OCI-LY1 (cell line): ENCODE measurements around the gene B2M.
"Not testable (repeated sequence)": the region's sequence is repeated elsewhere in the genome, so short reads cannot be mapped to it uniquely, and the experiment has no call there.

Experiments used
- H2AFZ ChIP-seq: fragments of 200-600 bp; sonication (generic), shearing (Covaris generic); 2 replicates; pipeline ENCODE4 v1.6.0; 2014; ENCODE audit warnings: antibody characterized with exemption, mild to moderate bottlenecking, low read length
- H3F3A ChIP-seq: fragments of 200-600 bp; sonication (generic), shearing (Covaris generic); 2 replicates; pipeline ENCODE4 v1.6.0; 2014; ENCODE audit warnings: mild to moderate bottlenecking, antibody characterized with exemption, low read length, moderate library complexity; ENCODE audit not compliant: insufficient read depth
- H3K27ac ChIP-seq: fragments of 200-600 bp; sonication (generic); 2 replicates; pipeline ENCODE4 v1.5.1; 2014; ENCODE audit warnings: low read length, mixed run types, mild to moderate bottlenecking, low read depth; ENCODE audit not compliant: poor library complexity, severe bottlenecking
- H3K27me3 ChIP-seq: fragments of 200-600 bp; sonication (generic); 2 replicates; pipeline ENCODE4 v1.6.0; 2014; ENCODE audit warnings: antibody characterized with exemption, mild to moderate bottlenecking, low read length, moderate library complexity; ENCODE audit not compliant: insufficient read depth
- H3K36me3 ChIP-seq: fragments of 200-600 bp; sonication (generic); 2 replicates; pipeline ENCODE4 v1.6.1; 2014; ENCODE audit warnings: mild to moderate bottlenecking, antibody characterized with exemption, low read length, moderate library complexity, mixed read lengths; ENCODE audit not compliant: insufficient read depth
- H3K4me1 ChIP-seq: fragments of 200-600 bp; sonication (generic); 2 replicates; pipeline ENCODE4 v1.5.1; 2014; ENCODE audit warnings: mild to moderate bottlenecking, low read length, moderate library complexity; ENCODE audit not compliant: insufficient read depth, severe bottlenecking
- H3K4me2 ChIP-seq: fragments of 200-600 bp; sonication (generic), shearing (Covaris generic); 2 replicates; pipeline ENCODE4 v1.6.1; 2014; ENCODE audit warnings: low read length
- H3K4me3 ChIP-seq: fragments of 200-600 bp; sonication (generic); 2 replicates; pipeline ENCODE4 v1.5.1; 2014; ENCODE audit warnings: low read length, low read depth, mild to moderate bottlenecking, mixed read lengths; ENCODE audit not compliant: poor library complexity, severe bottlenecking
- H3K79me2 ChIP-seq: fragments of 200-600 bp; shearing (Covaris generic); 2 replicates; pipeline ENCODE4 v1.6.1; 2016; ENCODE audit warnings: mixed run types, low read length, mixed read lengths; ENCODE audit not compliant: insufficient read depth
- H3K9ac ChIP-seq: fragments of 200-600 bp; sonication (generic), shearing (Covaris generic); 2 replicates; pipeline ENCODE4 v1.6.1; 2014; ENCODE audit warnings: mild to moderate bottlenecking, low read length, mixed read lengths
- H3K9me2 ChIP-seq: fragments of 200-600 bp; sonication (generic), shearing (Covaris generic); 2 replicates; pipeline ENCODE4 v1.6.1; 2014; ENCODE audit warnings: low read depth, mild to moderate bottlenecking, low read length, mixed read lengths
- H3K9me3 ChIP-seq: fragments of 200-600 bp; shearing (Covaris generic); 2 replicates; pipeline ENCODE4 v1.6.1; 2014; ENCODE audit warnings: low read length, mixed read lengths
- H4K20me1 ChIP-seq: fragments of 200-600 bp; sonication (generic), shearing (Covaris generic); 2 replicates; pipeline ENCODE4 v1.6.0; 2016; ENCODE audit warnings: mild to moderate bottlenecking, low read length; ENCODE audit not compliant: insufficient read depth
- CTCF ChIP-seq: fragments of 200-600 bp; sonication (generic), shearing (Covaris generic); IDR thresholded peaks from 2 replicates; pipeline ENCODE4 v1.5.1; 2017; ENCODE audit warnings: mild to moderate bottlenecking, antibody characterized with exemption, low read length, moderate library complexity, mixed read lengths
- EZH2 ChIP-seq: fragments of 200-600 bp; sonication (generic), shearing (Covaris generic); IDR thresholded peaks from 2 replicates; pipeline ENCODE4 v1.8.0; 2017; ENCODE audit warnings: borderline replicate concordance, mixed run types, mild to moderate bottlenecking, antibody characterized with exemption, low read length, moderate library complexity, mixed read lengths

B2M gene

DNA sequence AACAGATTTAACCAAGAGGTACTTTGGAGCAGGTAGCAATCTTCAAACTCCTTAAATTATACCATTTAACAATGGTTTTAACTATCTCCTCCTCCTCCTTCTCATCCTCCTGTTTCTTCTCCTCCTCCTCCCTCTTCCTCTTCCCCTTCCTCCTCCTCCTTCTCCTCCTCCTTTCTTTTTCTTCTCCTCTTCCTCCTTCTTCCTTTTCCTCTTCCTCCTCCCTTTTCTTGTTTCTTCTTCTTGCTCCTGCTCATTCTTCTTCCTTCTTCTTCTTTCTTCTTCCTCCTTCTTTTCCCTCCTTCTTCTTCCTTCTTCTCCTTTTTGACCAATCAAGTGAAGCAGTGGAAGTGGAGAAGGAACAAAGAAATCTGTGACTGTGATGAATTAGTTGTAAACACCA lies 14.3 kb upstream of the B2M start:
- H3K9ac ChIP-seq, result no peak overlapping the region
- no peaks in the 10 kb centered on the region for H3K79me2 ChIP-seq
- H3K4me3 ChIP-seq, result no peak overlapping the region

GRCh38 chr15:44698641-44699040 lies 12.7 kb upstream of the B2M start:
- H2AFZ ChIP-seq, result no peak overlapping the region
- no peaks in the 10 kb centered on the region; the same call in 1 of the 2 replicates for H3F3A ChIP-seq
- H3K4me3 ChIP-seq, result no peak overlapping the region
- no peaks in the 10 kb centered on the region for H3K9me2 ChIP-seq
- TF ChIP-seq EZH2, result no peak
- no peaks in the 10 kb centered on the region for H3K27me3 ChIP-seq
- H4K20me1 ChIP-seq, result no peaks in the 10 kb centered on the region
- H3K9ac ChIP-seq, result no peak overlapping the region
- no peaks in the 10 kb centered on the region for H3K79me2 ChIP-seq
- peaks cover 9% of the 10 kb centered on the region; the same call in 1 of the 2 replicates for H3K9me3 ChIP-seq
- no peaks in the 10 kb centered on the region; the same call in 1 of the 2 replicates for H3K36me3 ChIP-seq
- no peak overlapping the region for H3K4me2 ChIP-seq
- no peak overlapping the region for H3K27ac ChIP-seq
- peaks cover 8% of the 10 kb centered on the region for H3K4me1 ChIP-seq

More for the DNA sequence above, 14.3 kb upstream of the B2M start:
- H3K27ac ChIP-seq, result no peak overlapping the region
- H3K36me3 ChIP-seq, result no peaks in the 10 kb centered on the region; the same call in 1 of the 2 replicates
- H3K4me1 ChIP-seq, result peaks cover 8% of the 10 kb centered on the region
- H2AFZ ChIP-seq, result no peak overlapping the region
- H3K4me2 ChIP-seq, result no peak overlapping the region
- no peaks in the 10 kb centered on the region for H4K20me1 ChIP-seq
- no peak for TF ChIP-seq CTCF
- H3K9me2 ChIP-seq, result no peaks in the 10 kb centered on the region
- H3F3A ChIP-seq, result no peaks in the 10 kb centered on the region; the same call in 1 of the 2 replicates
- H3K27me3 ChIP-seq, result no peaks in the 10 kb centered on the region
- peaks cover 6% of the 10 kb centered on the region; the same call in 1 of the 2 replicates for H3K9me3 ChIP-seq

DNA sequence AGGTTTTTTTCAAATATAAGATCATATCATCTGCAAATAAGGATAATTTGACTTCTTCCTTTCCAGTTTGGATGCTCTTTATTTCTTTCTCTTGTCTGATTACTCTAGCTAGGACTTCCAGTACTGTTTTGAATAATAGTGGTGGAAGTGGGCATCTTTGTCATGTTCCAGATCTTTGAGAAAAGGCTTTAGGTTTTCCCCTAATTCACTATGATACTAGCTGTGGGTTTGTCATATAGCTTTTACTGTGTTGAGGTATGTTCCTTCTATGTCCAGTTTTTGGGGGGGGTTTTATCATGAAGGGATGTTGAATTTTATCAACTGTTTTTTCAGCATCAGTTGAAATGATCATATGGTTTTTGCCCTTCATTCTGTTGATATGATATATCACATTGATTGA lies 10.6 kb upstream of the B2M start:
- not testable (repeated sequence) for H3K36me3 ChIP-seq, H3K79me2 ChIP-seq, H3K9me2 ChIP-seq

GRCh38 chr15:44705986-44706385 lies 5.3 kb upstream of the B2M start:
- H3F3A ChIP-seq, result no peaks in the 10 kb centered on the region
- H3K4me2 ChIP-seq, result no peak overlapping the region
- H3K9me3 ChIP-seq, result peaks cover 8% of the 10 kb centered on the region; the same call in 1 of the 2 replicates
- no peak overlapping the region for H2AFZ ChIP-seq
- H3K4me3 ChIP-seq, result no peak overlapping the region
- H3K27me3 ChIP-seq, result no peaks in the 10 kb centered on the region
- TF ChIP-seq CTCF (no peak), EZH2 (no peak)
- H3K9me2 ChIP-seq, result no peaks in the 10 kb centered on the region
- no peak overlapping the region for H3K27ac ChIP-seq
- no peaks in the 10 kb centered on the region for H3K79me2 ChIP-seq
- peaks cover 13% of the 10 kb centered on the region for H3K4me1 ChIP-seq
- H4K20me1 ChIP-seq, result no peaks in the 10 kb centered on the region
- no peaks in the 10 kb centered on the region; the same call in 1 of the 2 replicates for H3K36me3 ChIP-seq
- no peak overlapping the region for H3K9ac ChIP-seq

More for the DNA sequence above, 10.6 kb upstream of the B2M start:
- not testable (repeated sequence) for H3K4me1 ChIP-seq, H3K4me2 ChIP-seq, H2AFZ ChIP-seq, H3F3A ChIP-seq, H3K9ac ChIP-seq, H3K9me3 ChIP-seq, H4K20me1 ChIP-seq, H3K4me3 ChIP-seq, H3K27me3 ChIP-seq, H3K27ac ChIP-seq
